Activated naive CD4-positive, alpha-beta T cell treated with anti-CD3 and anti-CD28 coated beads, Interleukin-2, amount 50 U/mL, for 72 hours (primary cell): Measurements from ENCODE around the gene GINS3. TPM values are rescaled to one million over a fixed set of nuclear protein-coding genes. Genes with fewer than 3 reads are reported as not detected.
A peak's percentile ranks its signal among the peaks of the same experiment; 100 is the strongest.

Experiments used
- ATAC-seq, 2 donors: fragments of 150-1000 bp; cut with Tn5 transposase; 2 replicates each; pipeline ENCODE4 v1.10.0; 2021; ENCODE audit warnings: mild to moderate bottlenecking in 2 of 2, moderate library complexity in 2 of 2
- DNase-seq, 2 donors: peaks; one replicate each; pipeline ENCODE4 v3.0.0; 2021 to 2022; ENCODE audit warnings: low spot score in 2 of 2
- H3K27ac Mint-ChIP-seq, 2 donors: one replicate each; pipeline ENCODE4 v1.8.0; 2022; ENCODE audit warnings: mild to moderate bottlenecking in 2 of 2, mixed read lengths in 2 of 2
- H3K36me3 Mint-ChIP-seq, 2 donors: one replicate each; pipeline ENCODE4 v1.8.0; 2022; ENCODE audit warnings: mixed read lengths in 2 of 2
- H3K9me3 Mint-ChIP-seq, 2 donors: one replicate each; pipeline ENCODE4 v1.8.0; 2022; ENCODE audit warnings: mixed read lengths in 2 of 2
- total RNA-seq, 2 donors: library from RNA; stranded (reverse); gene quantifications; one replicate each; pipeline ENCODE4 v1.2.3, GENCODE V29; 2022

GINS3 gene
- 10 to 100 TPM; 22.2 to 24.4 TPM for total RNA-seq

- ATAC-seq (peak; percentile 95 to 96), DNase-seq (peak; percentile 82 to 86)
- H3K36me3 Mint-ChIP-seq, result peaks cover 21 to 25% of the 10 kb centered on the region in 2 donors
Measured at GRCh38 chr16:58392215-58393137, at the start of gene GINS3. Gene GINS3 (plus strand): TSS chr16:58392471. CDS start chr16:58392602, 131 bp downstream.

GRCh38 chr16:58343562-58343961 is 48.7 kb upstream of the GINS3 start:
- DNase-seq (no peak), ATAC-seq (no peak)
- no peak overlapping the region for H3K27ac Mint-ChIP-seq
- H3K36me3 Mint-ChIP-seq, result no peaks in the 10 kb centered on the region
- H3K9me3 Mint-ChIP-seq, result no peaks in the 10 kb centered on the region

More at GRCh38 chr16:58392215-58393137, at the start of gene GINS3:
- peak within 1 kb of the TSS; percentile 96 to 99 for H3K27ac Mint-ChIP-seq
- H3K9me3 Mint-ChIP-seq, result peaks cover 4 to 6% of the 10 kb centered on the region in 2 donors

DNA sequence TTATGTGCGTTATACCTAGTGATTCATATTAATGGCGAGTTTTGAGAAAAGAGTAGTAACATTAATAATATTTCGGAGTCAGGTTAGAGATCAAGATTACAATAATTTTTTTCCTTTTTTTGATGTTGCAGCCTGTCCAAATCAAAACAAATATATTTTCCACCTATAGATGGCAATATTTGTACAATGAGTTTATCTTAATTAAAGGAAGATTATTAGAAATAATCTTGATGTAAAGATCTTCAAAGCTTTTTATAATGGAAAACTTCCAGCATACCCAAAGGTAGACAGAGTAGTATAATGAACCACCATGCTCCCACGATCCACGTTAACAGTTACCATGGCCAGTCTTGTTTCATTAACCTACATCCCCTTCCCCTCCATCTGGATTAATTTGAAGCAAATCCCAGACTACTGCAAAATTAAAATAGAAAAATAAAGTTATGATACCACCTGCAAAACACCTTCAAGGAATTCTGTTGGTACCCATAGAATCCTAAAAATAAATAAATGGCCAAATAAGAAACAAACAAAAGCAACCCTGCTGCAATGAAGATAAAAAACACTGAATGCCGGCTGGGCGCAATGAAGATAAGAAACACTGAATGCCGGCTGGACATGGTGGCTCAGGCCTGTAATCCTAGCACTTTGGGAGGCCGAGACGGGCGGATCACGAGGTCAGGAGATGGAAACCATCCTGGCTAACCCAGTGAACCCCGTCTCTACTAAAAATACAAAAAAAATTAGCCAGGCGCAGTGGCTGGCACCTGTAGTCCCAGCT is 46.5 kb upstream of the GINS3 start:
- DNase-seq, result no peak
- H3K27ac Mint-ChIP-seq, result no peak overlapping the region
- no peaks in the 10 kb centered on the region for H3K9me3 Mint-ChIP-seq
- ATAC-seq, result no peak
- no peaks in the 10 kb centered on the region for H3K36me3 Mint-ChIP-seq

- Mint-ChIP-seq H3K9me3 (no peaks in the 10 kb centered on the region), H3K27ac (no peak overlapping the region), H3K36me3 (no peaks in the 10 kb centered on the region)
- no peak for ATAC-seq
- no peak for DNase-seq
Measured at GRCh38 chr16:58346831-58347371, 45.4 kb upstream of the GINS3 start.

DNA sequence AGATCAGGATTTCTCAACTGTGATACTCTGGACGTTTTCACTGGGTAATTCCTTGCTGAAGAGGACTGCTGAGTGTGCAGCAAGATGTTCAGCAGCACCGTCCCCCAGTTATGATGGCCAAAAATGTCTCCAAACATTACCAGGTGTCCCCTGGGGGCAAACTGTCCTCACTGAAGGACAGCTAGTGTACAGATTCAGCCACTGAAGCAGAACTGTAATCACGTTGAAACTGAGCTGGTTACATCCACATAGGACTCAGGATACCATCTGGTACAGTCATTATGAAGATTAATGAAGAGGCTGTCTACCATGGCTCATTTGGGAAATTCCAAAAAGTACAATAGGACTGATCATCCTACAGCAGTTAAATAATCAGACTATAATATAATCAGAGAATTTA is 43.3 kb upstream of the GINS3 start:
- DNase-seq (no peak), ATAC-seq (no peak)
- H3K36me3 Mint-ChIP-seq, result no peaks in the 10 kb centered on the region
- H3K9me3 Mint-ChIP-seq, result no peaks in the 10 kb centered on the region
- no peak overlapping the region for H3K27ac Mint-ChIP-seq

GRCh38 chr16:58352690-58353089 is 39.6 kb upstream of the GINS3 start:
- Mint-ChIP-seq H3K27ac (no peak overlapping the region), H3K36me3 (no peaks in the 10 kb centered on the region)
- no peak for ATAC-seq

GRCh38 chr16:58360041-58360634 is 32.1 kb upstream of the GINS3 start:
- Mint-ChIP-seq H3K27ac (no peak overlapping the region), H3K36me3 (peaks cover 16 to 20% of the 10 kb centered on the region in 2 donors)
- no peak for DNase-seq

More at GRCh38 chr16:58352690-58353089, 39.6 kb upstream of the GINS3 start:
- no peak for DNase-seq
- H3K9me3 Mint-ChIP-seq, result no peaks in the 10 kb centered on the region

DNA sequence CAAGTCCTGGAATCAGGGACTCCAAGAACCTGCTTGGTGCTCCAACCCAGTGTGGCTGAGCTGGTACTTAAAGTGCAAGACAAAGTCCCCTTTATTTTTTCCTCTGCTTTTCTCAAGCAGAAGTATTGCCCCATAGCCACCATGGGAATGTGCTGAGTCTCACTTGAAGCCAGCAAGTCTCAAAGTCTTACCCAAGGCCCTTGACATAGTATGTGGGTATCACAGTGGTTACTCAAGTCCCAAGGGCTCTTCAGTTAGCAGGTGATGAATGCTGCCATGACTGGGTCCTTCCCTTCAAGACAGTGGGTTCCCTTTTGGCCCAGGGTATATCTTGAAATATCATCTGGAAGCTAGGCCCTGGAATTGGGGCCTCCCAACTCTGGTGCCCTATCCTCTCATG is 30.5 kb upstream of the GINS3 start:
- peaks cover 22 to 23% of the 10 kb centered on the region in 2 donors for H3K9me3 Mint-ChIP-seq
- ATAC-seq, result no peak
- peaks cover 16 to 20% of the 10 kb centered on the region in 2 donors for H3K36me3 Mint-ChIP-seq
- H3K27ac Mint-ChIP-seq, result no peak overlapping the region
- DNase-seq, result no peak

More at GRCh38 chr16:58360041-58360634, 32.1 kb upstream of the GINS3 start:
- ATAC-seq, result no peak
- H3K9me3 Mint-ChIP-seq, result peaks cover 22 to 23% of the 10 kb centered on the region in 2 donors

- ATAC-seq (no peak), DNase-seq (no peak)
- no peak overlapping the region for H3K27ac Mint-ChIP-seq
- H3K9me3 Mint-ChIP-seq, result peaks cover 17 to 23% of the 10 kb centered on the region in 2 donors
- H3K36me3 Mint-ChIP-seq, result peaks cover 10 to 15% of the 10 kb centered on the region in 2 donors
Measured at GRCh38 chr16:58363746-58364393, 28.4 kb upstream of the GINS3 start.

DNA sequence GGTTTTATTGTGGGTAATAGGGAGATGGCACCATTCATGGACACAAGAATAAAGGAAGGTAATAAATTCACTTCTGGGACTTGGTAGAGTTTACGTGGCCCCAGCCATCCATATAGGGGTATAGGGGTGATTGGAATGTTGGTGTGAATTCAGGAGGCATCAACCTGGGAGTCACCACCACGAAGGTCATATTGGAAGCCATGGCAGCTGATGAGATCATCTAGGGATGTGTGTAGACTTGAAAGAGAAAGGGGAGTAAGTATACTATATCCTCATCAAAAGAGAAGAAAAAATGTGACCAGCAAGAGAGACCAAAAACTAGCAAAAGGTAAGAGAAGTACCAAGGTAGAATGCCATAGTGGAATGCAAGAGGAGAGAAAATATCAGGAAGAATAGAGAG is 26.6 kb upstream of the GINS3 start:
- ATAC-seq, result no peak
- no peak overlapping the region for H3K27ac Mint-ChIP-seq
- H3K36me3 Mint-ChIP-seq, result peaks cover 0 to 1% of the 10 kb centered on the region in 2 donors
- DNase-seq, result no peak
- peaks cover 3 to 6% of the 10 kb centered on the region in 2 donors for H3K9me3 Mint-ChIP-seq

DNA sequence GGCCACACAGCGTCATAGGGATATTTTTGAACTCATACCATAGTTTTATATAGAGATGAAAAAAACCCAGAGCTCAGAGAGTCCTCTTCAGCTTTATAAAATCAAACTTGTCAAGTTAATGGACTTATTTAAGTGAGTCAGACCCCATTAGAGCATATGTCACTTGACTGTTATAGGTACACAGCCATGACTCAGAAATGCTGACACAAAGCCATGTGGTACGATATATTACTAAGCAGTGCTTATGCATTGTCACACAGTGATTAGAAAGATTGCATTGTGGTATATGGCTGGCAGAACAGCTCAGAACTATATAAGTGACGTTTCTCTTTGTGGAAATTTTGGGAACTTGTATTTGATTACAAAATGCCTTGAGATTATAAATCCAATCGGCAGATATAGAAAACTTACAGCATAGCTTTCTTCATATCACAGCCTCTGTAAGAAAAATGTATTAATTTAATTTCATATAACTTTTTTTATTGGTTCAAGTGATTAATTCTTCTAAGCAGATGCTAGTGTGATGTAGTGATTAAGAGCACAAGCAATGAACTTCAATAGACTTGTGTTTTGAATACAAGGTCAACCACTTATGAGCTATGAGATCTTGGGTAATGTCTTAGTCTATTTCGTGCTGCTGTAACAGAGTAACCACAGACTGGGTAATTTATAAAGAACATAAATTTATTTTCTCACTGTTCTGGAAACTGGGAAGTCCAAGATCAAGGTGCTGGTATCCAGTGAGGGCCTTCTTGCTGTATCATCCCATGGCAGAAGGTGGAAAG is 25.8 kb upstream of the GINS3 start:
- Mint-ChIP-seq H3K36me3 (no peaks in the 10 kb centered on the region), H3K9me3 (no peaks in the 10 kb centered on the region), H3K27ac (no peak overlapping the region)
- ATAC-seq (peak; percentile 43 to 85), DNase-seq (no peak)

- ATAC-seq (no peak), DNase-seq (no peak)
- Mint-ChIP-seq H3K36me3 (no peaks in the 10 kb centered on the region), H3K9me3 (no peaks in the 10 kb centered on the region), H3K27ac (no peak overlapping the region)
Measured at GRCh38 chr16:58367252-58367651, 25.0 kb upstream of the GINS3 start.

- H3K36me3 Mint-ChIP-seq, result no peaks in the 10 kb centered on the region
- DNase-seq (no peak), ATAC-seq (no peak)
- no peak overlapping the region for H3K27ac Mint-ChIP-seq
- no peaks in the 10 kb centered on the region for H3K9me3 Mint-ChIP-seq
Measured at GRCh38 chr16:58371841-58372240, 20.4 kb upstream of the GINS3 start.

DNA sequence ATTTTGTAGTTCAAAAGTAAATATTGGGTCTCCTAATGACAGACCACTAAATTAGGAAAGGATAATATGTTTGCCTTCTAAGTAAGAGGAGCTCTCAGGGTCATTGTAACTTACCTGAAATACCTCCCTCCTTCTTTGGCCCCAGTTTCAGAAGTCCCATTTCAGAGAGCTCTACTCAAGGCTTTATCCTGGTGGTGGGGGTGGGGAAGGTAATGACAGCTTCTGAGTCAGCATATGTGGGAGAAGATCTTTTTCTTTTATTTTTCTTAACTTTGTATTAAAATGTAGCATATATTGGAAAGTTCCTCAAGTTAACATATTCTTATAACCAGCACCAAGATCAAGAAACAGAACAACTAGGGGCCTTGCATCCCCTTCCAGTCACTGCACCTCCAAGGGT is 16.9 kb upstream of the GINS3 start:
- ATAC-seq, result no peak
- DNase-seq, result no peak
- no peaks in the 10 kb centered on the region for H3K36me3 Mint-ChIP-seq
- no peak overlapping the region for H3K27ac Mint-ChIP-seq
- H3K9me3 Mint-ChIP-seq, result no peaks in the 10 kb centered on the region

- no peak overlapping the region for H3K27ac Mint-ChIP-seq
- no peak for ATAC-seq
- no peak for DNase-seq
- no peaks in the 10 kb centered on the region for H3K36me3 Mint-ChIP-seq
- no peaks in the 10 kb centered on the region for H3K9me3 Mint-ChIP-seq
Measured at GRCh38 chr16:58377932-58378331, 14.3 kb upstream of the GINS3 start.
